Esophagus muscularis mucosa (tissue), 3 donors: ENCODE data around the gene SORCS2.

Experiments used
- POLR2AphosphoS5 ChIP-seq, 2 donors: sonication (generic); formaldehyde crosslinking; IDR thresholded peaks; one replicate each; pipeline ENCODE4 v1.6.1; 2017; ENCODE audit warnings: antibody characterized with exemption in 2 of 2
- TF ChIP-seq, protein P1 (sequence below), 3 experiments: fragments of 200-600 bp in 2 of 3; fragments of 450-650 bp in 1 of 3; sonication (generic) in 2 of 3; IDR thresholded peaks; one replicate each; pipeline ENCODE4 v1.5.1; 2017 to 2019; ENCODE audit warnings: antibody characterized with exemption in 3 of 3, mild to moderate bottlenecking in 2 of 3, moderate library complexity in 1 of 3

- TF ChIP-seq, protein P1, sequence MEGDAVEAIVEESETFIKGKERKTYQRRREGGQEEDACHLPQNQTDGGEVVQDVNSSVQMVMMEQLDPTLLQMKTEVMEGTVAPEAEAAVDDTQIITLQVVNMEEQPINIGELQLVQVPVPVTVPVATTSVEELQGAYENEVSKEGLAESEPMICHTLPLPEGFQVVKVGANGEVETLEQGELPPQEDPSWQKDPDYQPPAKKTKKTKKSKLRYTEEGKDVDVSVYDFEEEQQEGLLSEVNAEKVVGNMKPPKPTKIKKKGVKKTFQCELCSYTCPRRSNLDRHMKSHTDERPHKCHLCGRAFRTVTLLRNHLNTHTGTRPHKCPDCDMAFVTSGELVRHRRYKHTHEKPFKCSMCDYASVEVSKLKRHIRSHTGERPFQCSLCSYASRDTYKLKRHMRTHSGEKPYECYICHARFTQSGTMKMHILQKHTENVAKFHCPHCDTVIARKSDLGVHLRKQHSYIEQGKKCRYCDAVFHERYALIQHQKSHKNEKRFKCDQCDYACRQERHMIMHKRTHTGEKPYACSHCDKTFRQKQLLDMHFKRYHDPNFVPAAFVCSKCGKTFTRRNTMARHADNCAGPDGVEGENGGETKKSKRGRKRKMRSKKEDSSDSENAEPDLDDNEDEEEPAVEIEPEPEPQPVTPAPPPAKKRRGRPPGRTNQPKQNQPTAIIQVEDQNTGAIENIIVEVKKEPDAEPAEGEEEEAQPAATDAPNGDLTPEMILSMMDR (IDR thresholded peaks at IDR 0.05) = no peak
- TF ChIP-seq POLR2AphosphoS5 (IDR thresholded peaks at IDR 0.05) = no peak
Measured at GRCh38 chr4:7383266-7383665, 190.9 kb downstream of the SORCS2 start.
